ENCODE results near the gene ZBTB7B. TPM values are rescaled to one million over a fixed set of nuclear protein-coding genes. Genes with fewer than 3 reads are reported as not detected.
A peak's percentile ranks its signal among the peaks of the same experiment; 100 is the strongest.

ZBTB7B gene
- total and polyA plus RNA-seq, 9 of the 15 experiments (the other 6 are each of a cell fraction or from before 2014, with no cell fraction given): 0.04 to 46.5 (median 15.2) TPM

DNA sequence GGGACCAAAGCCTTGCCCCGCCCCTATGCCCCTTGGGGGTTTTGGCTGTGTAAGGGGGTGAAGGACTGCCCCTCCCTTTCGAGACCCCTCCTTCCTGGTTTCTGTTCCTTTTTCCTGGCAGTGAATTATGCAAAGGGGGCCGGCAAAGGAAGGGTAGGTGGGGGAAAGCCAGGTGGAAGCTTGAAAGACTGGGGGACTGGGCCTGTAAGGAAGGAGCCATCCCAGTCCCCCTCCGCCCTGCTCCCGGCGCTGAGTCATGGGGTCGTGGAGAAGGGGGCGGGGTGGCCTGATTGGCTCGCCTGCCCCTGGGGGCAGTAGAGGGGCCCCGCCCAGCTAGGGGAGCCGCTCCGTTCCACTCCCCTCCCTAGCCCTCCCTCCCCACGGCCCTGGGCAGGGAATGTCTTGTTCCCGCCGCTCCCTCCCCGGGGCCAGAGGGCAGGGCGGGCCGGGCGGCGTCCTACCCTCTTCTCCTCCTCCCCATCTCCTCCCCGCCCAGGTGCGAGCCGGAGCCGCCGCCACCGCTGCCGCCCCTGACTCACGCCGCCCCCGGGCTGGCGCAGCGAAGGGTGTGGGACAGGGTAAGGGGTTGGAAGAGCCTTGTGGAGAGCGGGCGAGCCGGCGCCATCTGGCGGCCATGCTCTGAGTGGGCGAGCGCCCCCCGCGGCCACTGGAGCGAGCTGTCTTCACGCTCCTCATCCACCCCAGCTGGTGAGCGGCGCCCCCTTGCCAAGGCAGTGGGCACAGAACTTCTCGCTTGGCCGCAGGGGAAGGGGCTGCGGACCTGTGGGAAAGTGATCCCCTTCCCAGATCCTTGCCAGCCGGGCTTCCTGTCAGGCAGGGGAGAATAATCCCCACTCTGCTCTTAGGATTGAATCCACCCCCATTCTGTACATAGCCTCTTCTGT is 14.7 kb downstream of the ZBTB7B start (continued):
- TF ChIP-seq HMG20B (CRISPR knock-in tag; IDR thresholded peaks at IDR 0.05) (no peak), ZNF140 (CRISPR knock-in tag; IDR thresholded peaks at IDR 0.05) (no peak), ZNF57 (CRISPR knock-in tag; IDR thresholded peaks at IDR 0.05) (no peak), ATF4 (CRISPR knock-in tag; IDR thresholded peaks at IDR 0.05) (no peak), PTTG1 (tag; IDR thresholded peaks at IDR 0.05; ENCODE audit: low read depth) (no peak), ZNF75A (CRISPR knock-in tag; IDR thresholded peaks at IDR 0.05) (no peak), ZFP1 (CRISPR knock-in tag; IDR thresholded peaks at IDR 0.05) (no peak), ATF1 (CRISPR knock-in tag; IDR thresholded peaks at IDR 0.05) (no peak), ATF1 (tag; IDR thresholded peaks at IDR 0.05) (peak; percentile 67), HOXB6 (CRISPR knock-in tag; IDR thresholded peaks at IDR 0.05; ENCODE audit: borderline replicate concordance) (no peak), BRF1 (IDR thresholded peaks at IDR 0.05; ENCODE audit: borderline replicate concordance, extremely low read depth, insufficient read length) (no peak), TSC22D4 (tag; IDR thresholded peaks at IDR 0.05) (no peak)
- TF ChIP-seq, protein P1, sequence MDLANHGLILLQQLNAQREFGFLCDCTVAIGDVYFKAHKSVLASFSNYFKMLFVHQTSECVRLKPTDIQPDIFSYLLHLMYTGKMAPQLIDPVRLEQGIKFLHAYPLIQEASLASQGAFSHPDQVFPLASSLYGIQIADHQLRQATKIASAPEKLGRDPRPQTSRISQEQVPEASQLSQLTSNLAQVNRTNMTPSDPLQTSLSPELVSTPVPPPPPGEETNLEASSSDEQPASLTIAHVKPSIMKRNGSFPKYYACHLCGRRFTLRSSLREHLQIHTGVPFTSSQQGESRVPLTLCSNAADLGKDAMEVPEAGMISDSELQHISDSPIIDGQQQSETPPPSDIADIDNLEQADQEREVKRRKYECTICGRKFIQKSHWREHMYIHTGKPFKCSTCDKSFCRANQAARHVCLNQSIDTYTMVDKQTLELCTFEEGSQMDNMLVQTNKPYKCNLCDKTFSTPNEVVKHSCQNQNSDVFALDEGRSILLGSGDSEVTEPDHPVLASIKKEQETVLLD (IDR thresholded peaks at IDR 0.05): peak; percentile 63; the same call in 1 of the 2 replicates
- TF ChIP-seq, protein P2, sequence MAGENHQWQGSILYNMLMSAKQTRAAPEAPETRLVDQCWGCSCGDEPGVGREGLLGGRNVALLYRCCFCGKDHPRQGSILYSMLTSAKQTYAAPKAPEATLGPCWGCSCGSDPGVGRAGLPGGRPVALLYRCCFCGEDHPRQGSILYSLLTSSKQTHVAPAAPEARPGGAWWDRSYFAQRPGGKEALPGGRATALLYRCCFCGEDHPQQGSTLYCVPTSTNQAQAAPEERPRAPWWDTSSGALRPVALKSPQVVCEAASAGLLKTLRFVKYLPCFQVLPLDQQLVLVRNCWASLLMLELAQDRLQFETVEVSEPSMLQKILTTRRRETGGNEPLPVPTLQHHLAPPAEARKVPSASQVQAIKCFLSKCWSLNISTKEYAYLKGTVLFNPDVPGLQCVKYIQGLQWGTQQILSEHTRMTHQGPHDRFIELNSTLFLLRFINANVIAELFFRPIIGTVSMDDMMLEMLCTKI (IDR thresholded peaks at IDR 0.05; ENCODE audit: partially characterized antibody): no peak

Data from K562 (cell line).